IMR-90 (cell line): ENCODE measurements around the gene MAB21L3. TPM values are rescaled to one million over a fixed set of nuclear protein-coding genes. Genes with fewer than 3 reads are reported as not detected.

Experiments
- ATAC-seq: fragments of 200-7000 bp; cut with Tn5 transposase; 2 replicates; pipeline ENCODE4 v1.9.1; 2020; ENCODE audit warnings: low read depth, mild to moderate bottlenecking, moderate library complexity
- BruUV-seq: library from RNA; stranded (reverse); fragments of 400-500 nt; replicated peaks from 2 replicates; lab custom pipeline; 2021; lab: Mats Ljungman, UMichigan
- CTCF ChIA-PET: fragments of 300-600 bp; formaldehyde crosslinking; extraction: SDS; loops from one replicate; lab custom pipeline; 2021; ENCODE audit warnings: antibody characterized with exemption; lab: Yijun Ruan, JAX
- POLR2A ChIA-PET: fragments of 300-600 bp; sonication (Branson Sonifier 250); formaldehyde crosslinking; loops from one replicate; lab custom pipeline; 2022; ENCODE audit warnings: antibody characterized with exemption; ENCODE audit not compliant: unreplicated experiment; lab: Charles Lee
- DNase-seq: peaks from one replicate; pipeline ENCODE4 v3.0.0; 2013
- H2AFZ ChIP-seq: replicated peaks from 2 replicates; pipeline ENCODE3; 2013; ENCODE audit warnings: low read length, mild to moderate bottlenecking; ENCODE audit not compliant: poor library complexity
- H2AK5ac ChIP-seq: 2 replicates; pipeline ENCODE4 v1.6.1; 2013; ENCODE audit warnings: low read depth, low read length, inconsistent platforms
- H2AK9ac ChIP-seq: replicated peaks from 2 replicates; pipeline ENCODE3; 2013; ENCODE audit warnings: mild to moderate bottlenecking, low read depth, low read length, moderate library complexity; ENCODE audit not compliant: poor library complexity
- H2BK120ac ChIP-seq: 2 replicates; pipeline ENCODE4 v1.6.1; 2013; ENCODE audit warnings: low read depth, low read length, inconsistent platforms
- H2BK15ac ChIP-seq: 3 replicates; pipeline ENCODE4 v1.6.1; 2013; ENCODE audit warnings: low read depth, low read length, inconsistent platforms
- H2BK20ac ChIP-seq: 2 replicates; pipeline ENCODE4 v1.6.1; 2013; ENCODE audit warnings: low read depth, mild to moderate bottlenecking, inconsistent platforms, low read length, moderate library complexity
- H2BK5ac ChIP-seq: 2 replicates; pipeline ENCODE4 v1.6.1; 2013; ENCODE audit warnings: mild to moderate bottlenecking, low read depth, low read length, inconsistent platforms; ENCODE audit not compliant: poor library complexity, severe bottlenecking
- H3K14ac ChIP-seq: replicated peaks from 2 replicates; pipeline ENCODE4 v1.6.1; 2013; ENCODE audit warnings: low read depth, low read length, inconsistent platforms
- H3K18ac ChIP-seq: 2 replicates; pipeline ENCODE4 v1.6.1; 2013; ENCODE audit warnings: low read depth, low read length, control low read depth
- H3K23ac ChIP-seq: 2 replicates; pipeline ENCODE4 v1.6.1; 2013; ENCODE audit warnings: low read depth, low read length, inconsistent platforms
- H3K27ac ChIP-seq: 2 replicates; pipeline ENCODE4 v1.5.1; 2013; ENCODE audit warnings: mild to moderate bottlenecking, control low read depth, low read length; ENCODE audit not compliant: insufficient read depth
- H3K27me3 ChIP-seq: 2 replicates; pipeline ENCODE4 v1.6.1; 2013; ENCODE audit warnings: low read length; ENCODE audit not compliant: control insufficient read depth, insufficient read depth
- H3K36me3 ChIP-seq: 2 replicates; pipeline ENCODE4 v1.6.1; 2013; ENCODE audit warnings: low read length, mixed read lengths; ENCODE audit not compliant: control insufficient read depth, insufficient read depth
- H3K4ac ChIP-seq: 2 replicates; pipeline ENCODE4 v1.6.1; 2013; ENCODE audit warnings: low read depth, low read length, inconsistent platforms
- H3K4me1 ChIP-seq: 2 replicates; pipeline ENCODE4 v1.6.1; 2013; ENCODE audit warnings: low read length, mixed read lengths; ENCODE audit not compliant: control insufficient read depth, insufficient read depth
- H3K4me2 ChIP-seq: 2 replicates; pipeline ENCODE4 v1.6.1; 2013; ENCODE audit warnings: low read depth, mild to moderate bottlenecking, control low read depth, low read length, moderate library complexity
- H3K4me3 ChIP-seq: 2 replicates; pipeline ENCODE4 v1.5.1; 2013; ENCODE audit warnings: low read depth, mild to moderate bottlenecking, control low read depth, low read length, moderate library complexity; ENCODE audit not compliant: insufficient read depth
- H3K56ac ChIP-seq: 2 replicates; pipeline ENCODE4 v1.6.1; 2013; ENCODE audit warnings: low read length, inconsistent platforms; ENCODE audit not compliant: insufficient read depth; ENCODE audit errors: extremely low read depth
- H3K79me1 ChIP-seq, 2 experiments: 2 replicates each; pipeline ENCODE4 v1.6.1; 2013; ENCODE audit warnings: low read length in 2 of 2, inconsistent platforms in 1 of 2, low read depth in 1 of 2
- H3K9ac ChIP-seq: 2 replicates; pipeline ENCODE4 v1.6.1; 2013; ENCODE audit warnings: low read depth, low read length, control low read depth
- H3K9me1 ChIP-seq: 2 replicates; pipeline ENCODE4 v1.6.1; 2013; ENCODE audit warnings: low read length, inconsistent platforms; ENCODE audit not compliant: insufficient read depth
- H3K9me3 ChIP-seq: 2 replicates; pipeline ENCODE4 v1.6.1; 2013; ENCODE audit warnings: low read length; ENCODE audit not compliant: control insufficient read depth, insufficient read depth
- H4K20me1 ChIP-seq: 2 replicates; pipeline ENCODE4 v1.6.1; 2013; ENCODE audit warnings: low read length, inconsistent platforms; ENCODE audit not compliant: insufficient read depth
- H4K5ac ChIP-seq: 2 replicates; pipeline ENCODE4 v1.6.1; 2013; ENCODE audit warnings: mild to moderate bottlenecking, low read depth, low read length, control low read depth
- H4K8ac ChIP-seq, 2 experiments: 2 replicates each; pipeline ENCODE4 v1.6.1; 2013; ENCODE audit warnings: low read depth in 2 of 2, low read length in 2 of 2, control low read depth in 1 of 2, inconsistent platforms in 1 of 2
- H4K91ac ChIP-seq: 2 replicates; pipeline ENCODE4 v1.6.1; 2013; ENCODE audit warnings: low read depth, low read length, inconsistent platforms; ENCODE audit not compliant: insufficient read depth
- BHLHE40 ChIP-seq: fragments of 150-350 bp; IDR thresholded peaks from 2 replicates; pipeline ENCODE4 v1.6.1; 2016; ENCODE audit warnings: mild to moderate bottlenecking, low read depth, low read length
- CEBPB ChIP-seq: IDR thresholded peaks from 2 replicates; pipeline ENCODE4 v1.6.1; 2012; ENCODE audit warnings: low read depth, low read length, improper control_type of control experiment
- ELK1 ChIP-seq: fragments of 150-350 bp; IDR thresholded peaks from 2 replicates; pipeline ENCODE4 v1.6.1; 2016; ENCODE audit warnings: low read depth, mild to moderate bottlenecking, low read length, moderate library complexity, borderline replicate concordance
- FOS ChIP-seq: fragments of 150-350 bp; IDR thresholded peaks from 2 replicates; pipeline ENCODE4 v1.6.1; 2016; ENCODE audit warnings: low read depth, low read length
- MAFK ChIP-seq: IDR thresholded peaks from 2 replicates; pipeline ENCODE4 v1.6.1; 2012; ENCODE audit warnings: low read depth, low read length, improper control_type of control experiment
- MAZ ChIP-seq: IDR thresholded peaks from 2 replicates; pipeline ENCODE4 v1.6.1; 2012; ENCODE audit warnings: low read depth, mild to moderate bottlenecking, low read length, improper control_type of control experiment, moderate library complexity, borderline replicate concordance
- MXI1 ChIP-seq: IDR thresholded peaks from 2 replicates; pipeline ENCODE4 v1.6.1; 2012; ENCODE audit warnings: low read depth, mild to moderate bottlenecking, low read length, moderate library complexity, borderline replicate concordance
- POLR2A ChIP-seq: IDR thresholded peaks from 2 replicates; pipeline ENCODE4 v1.6.1; 2012; ENCODE audit warnings: mild to moderate bottlenecking, low read depth, low read length
- RAD21 ChIP-seq: IDR thresholded peaks from 2 replicates; pipeline ENCODE4 v1.6.1; 2012; ENCODE audit warnings: low read length, improper control_type of control experiment
- RCOR1 ChIP-seq: IDR thresholded peaks from 2 replicates; pipeline ENCODE4 v1.6.1; 2012; ENCODE audit warnings: mild to moderate bottlenecking, low read length, improper control_type of control experiment; ENCODE audit not compliant: insufficient replicate concordance
- RFX5 ChIP-seq: IDR thresholded peaks from 2 replicates; pipeline ENCODE4 v1.8.0; 2012; ENCODE audit warnings: low read depth, mild to moderate bottlenecking, low read length, moderate library complexity
- SMC3 ChIP-seq: fragments of 150-350 bp; IDR thresholded peaks from 2 replicates; pipeline ENCODE4 v1.6.1; 2016; ENCODE audit warnings: low read depth, mild to moderate bottlenecking, antibody characterized with exemption, low read length, moderate library complexity
- USF2 ChIP-seq: fragments of 150-350 bp; IDR thresholded peaks from 2 replicates; pipeline ENCODE4 v1.6.1; 2017; ENCODE audit warnings: mild to moderate bottlenecking, antibody characterized with exemption, low read length, low read depth
- WGBS, 2 experiments: methylation state at CpG; one replicate each; pipeline versions ENCODE4 v1.1.5 to v1.1.7; 2013; ENCODE audit warnings: missing lambda C conversion rate in 2 of 2; ENCODE audit not compliant: insufficient read length in 1 of 2; ENCODE audit errors: extremely low coverage in 2 of 2; 5-methylcytosine and 5-hydroxymethylcytosine counted together
- dilution Hi-C: fragments of 300-500 bp; cut with HindIII; formaldehyde crosslinking; loops from one replicate; pipeline ENCODE4 v1.14.3; 2018; ENCODE audit warnings: low sequenced_read_pairs; ENCODE audit not compliant: unreplicated experiment
- in situ Hi-C: fragments of 300-500 bp; cut with MboI; formaldehyde crosslinking; loops from 3 replicates; pipeline ENCODE4 v1.14.3; 2019; ENCODE audit warnings: low sequenced_read_pairs, inconsistent platforms, mixed read lengths
- intact Hi-C: fragments of 100-400 bp; cut with micrococcal nuclease; formaldehyde crosslinking; loops from 2 replicates; pipeline ENCODE4 v1.10.0; 2022
- polyA plus RNA-seq, 3 experiments: library from polyadenylated mRNA; depleted of rRNA; stranded (reverse); fragments of >200 nt; gene quantifications; 2 replicates each; pipeline ENCODE4 v1.2.3, GENCODE V29; 2012; ENCODE audit warnings: low replicate concordance in 1 of 3
- total RNA-seq: library from RNA; depleted of rRNA; stranded (reverse); fragments of >200 nt; gene quantifications from 2 replicates; pipeline ENCODE4 v1.2.3, GENCODE V29; 2012

The MAB21L3 gene
- total and polyA plus RNA-seq, 2 of the 4 experiments (the other 2 are of a cell fraction) = not detected

GRCh38 chr1:116179419-116179818, 68.2 kb downstream of the MAB21L3 start:
- Histone ChIP-seq H2BK15ac (no peak overlapping the region), H3K27me3 (peaks cover 3% of the 10 kb centered on the region; the same call in 1 of the 2 replicates), H3K79me1 (no peaks in the 10 kb centered on the region), H3K4me3 (no peak overlapping the region), H3K4ac (no peak overlapping the region), H3K4me1 (no peaks in the 10 kb centered on the region), H2AK5ac (no peak overlapping the region), H2BK20ac (no peak overlapping the region), H3K9me1 (no peaks in the 10 kb centered on the region), H3K9me3 (no peaks in the 10 kb centered on the region), H4K5ac (no peak overlapping the region), H3K9ac (no peak overlapping the region), H3K56ac (no peak overlapping the region), H3K27ac (no peak overlapping the region), H2AK9ac (no peak overlapping the region), H2BK120ac (no peak overlapping the region), H4K8ac (no peak overlapping the region), H2BK5ac (no peak overlapping the region), H3K23ac (no peak overlapping the region), H3K18ac (no peak overlapping the region), H3K4me2 (no peak overlapping the region), H4K20me1 (no peaks in the 10 kb centered on the region), H4K91ac (no peak overlapping the region), H3K14ac (no peak overlapping the region), H3K36me3 (no peaks in the 10 kb centered on the region), H2AFZ (no peak overlapping the region)
- DNase-seq = no peak
- ATAC-seq = no peak
- no CpG with 5 or more reads among the region's 2 CpGs for WGBS, 2 experiments
- intact Hi-C loops (no loop called here), dilution Hi-C loops (no loop called here), in situ Hi-C loops (no loop called here)
- POLR2A ChIA-PET = no interaction called here
- BruUV-seq = no TSS peak
- TF ChIP-seq MAFK = no peak
- TF ChIP-seq MXI1 = no peak
- no peak for TF ChIP-seq ELK1
- no peak for TF ChIP-seq CEBPB
- TF ChIP-seq RAD21 = no peak
- no peak for TF ChIP-seq BHLHE40
- no peak for TF ChIP-seq RCOR1
- no peak for TF ChIP-seq MAZ
- no peak for TF ChIP-seq RFX5
- no peak for TF ChIP-seq POLR2A
- no peak for TF ChIP-seq USF2
- TF ChIP-seq FOS = no peak
- TF ChIP-seq SMC3 = no peak
- CTCF ChIA-PET = no interaction called here
